ENCODE measurements around the gene ADD1. TPM values are rescaled to one million over a fixed set of nuclear protein-coding genes. Genes with fewer than 3 reads are reported as not detected.

ADD1 gene
- total RNA-seq, 4 donors from 2014 or later: 290 to 470 (median 372) TPM

DNA sequence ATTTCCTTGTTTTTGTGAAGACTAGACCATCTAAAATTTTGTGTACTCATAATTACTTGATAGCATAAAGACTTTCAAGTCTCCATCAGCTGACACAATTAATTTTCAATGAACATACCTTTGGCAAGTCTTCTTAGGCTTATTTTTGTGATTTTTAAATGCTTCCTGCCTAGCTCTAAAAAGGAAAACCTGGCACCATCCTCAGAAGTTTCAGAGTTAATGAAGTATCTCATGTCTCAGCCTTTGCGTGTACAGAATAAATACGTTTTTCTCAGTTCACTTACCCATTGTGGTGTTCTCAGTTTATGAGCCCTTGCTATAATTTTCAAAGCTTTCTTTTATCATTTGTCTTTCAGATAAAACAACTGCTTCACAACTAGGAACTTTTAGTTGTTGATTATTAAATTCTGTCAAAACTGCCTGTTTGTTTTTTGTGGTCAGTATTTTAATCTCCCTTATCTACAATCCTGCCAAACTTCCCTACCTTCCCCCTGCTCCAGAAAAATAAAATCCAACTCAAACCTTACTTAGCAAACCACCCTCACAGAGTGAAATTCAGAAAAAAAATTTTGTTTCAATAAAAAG lies 21.6 kb downstream of the ADD1 start:
- no peaks in the 10 kb centered on the region for H3K36me3 ChIP-seq
- peaks cover 0 to 93% (median 20%) of the 10 kb centered on the region in 4 donors for H3K4me1 ChIP-seq
- no peak for DNase-seq
- H3K4me3 ChIP-seq: no peak overlapping the region
- TF ChIP-seq POLR2A (IDR thresholded peaks at IDR 0.05): no peak
- TF ChIP-seq, protein P1, sequence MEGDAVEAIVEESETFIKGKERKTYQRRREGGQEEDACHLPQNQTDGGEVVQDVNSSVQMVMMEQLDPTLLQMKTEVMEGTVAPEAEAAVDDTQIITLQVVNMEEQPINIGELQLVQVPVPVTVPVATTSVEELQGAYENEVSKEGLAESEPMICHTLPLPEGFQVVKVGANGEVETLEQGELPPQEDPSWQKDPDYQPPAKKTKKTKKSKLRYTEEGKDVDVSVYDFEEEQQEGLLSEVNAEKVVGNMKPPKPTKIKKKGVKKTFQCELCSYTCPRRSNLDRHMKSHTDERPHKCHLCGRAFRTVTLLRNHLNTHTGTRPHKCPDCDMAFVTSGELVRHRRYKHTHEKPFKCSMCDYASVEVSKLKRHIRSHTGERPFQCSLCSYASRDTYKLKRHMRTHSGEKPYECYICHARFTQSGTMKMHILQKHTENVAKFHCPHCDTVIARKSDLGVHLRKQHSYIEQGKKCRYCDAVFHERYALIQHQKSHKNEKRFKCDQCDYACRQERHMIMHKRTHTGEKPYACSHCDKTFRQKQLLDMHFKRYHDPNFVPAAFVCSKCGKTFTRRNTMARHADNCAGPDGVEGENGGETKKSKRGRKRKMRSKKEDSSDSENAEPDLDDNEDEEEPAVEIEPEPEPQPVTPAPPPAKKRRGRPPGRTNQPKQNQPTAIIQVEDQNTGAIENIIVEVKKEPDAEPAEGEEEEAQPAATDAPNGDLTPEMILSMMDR (IDR thresholded peaks at IDR 0.05): no peak
- H3K9me3 ChIP-seq: no peaks in the 10 kb centered on the region
- no peaks in the 10 kb centered on the region for H3K27me3 ChIP-seq
- no peak overlapping the region for H3K27ac ChIP-seq

DNA sequence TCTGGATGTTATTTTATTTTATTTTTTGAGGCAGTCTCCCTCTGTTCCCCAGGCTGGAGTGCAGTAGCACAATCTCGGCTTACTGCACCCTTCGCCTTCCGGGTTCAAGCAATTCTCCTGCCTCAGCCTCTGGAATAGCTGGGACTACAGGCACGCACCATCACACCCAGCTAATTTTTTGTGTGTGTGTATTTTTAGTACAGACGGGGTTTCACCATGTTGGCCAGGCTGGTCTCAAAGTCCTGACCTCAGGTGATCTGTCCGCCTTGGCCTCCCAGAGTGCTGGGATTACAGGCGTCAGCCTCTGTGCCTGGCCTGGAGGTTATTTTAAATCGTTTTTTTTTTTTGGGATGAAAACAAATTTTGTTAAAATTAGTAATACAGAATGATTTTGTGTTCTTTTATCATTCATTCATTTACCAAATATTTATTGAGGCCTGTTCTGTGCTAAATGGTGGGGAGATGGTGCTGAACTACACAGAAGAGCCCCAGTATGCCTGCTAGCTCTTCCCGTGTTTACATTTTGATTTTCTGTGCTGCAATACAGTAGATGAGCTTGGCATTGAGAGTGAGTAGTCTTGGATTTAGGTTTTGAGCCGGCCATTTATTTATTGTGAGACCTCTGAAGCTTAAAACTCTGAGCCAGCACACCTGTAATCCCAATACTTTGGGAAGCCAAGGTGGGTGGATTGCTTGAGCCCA lies 22.7 kb downstream of the ADD1 start:
- no peak for DNase-seq
- Histone ChIP-seq H3K36me3 (no peaks in the 10 kb centered on the region), H3K4me1 (peaks cover 0 to 91% (median 16%) of the 10 kb centered on the region in 4 donors), H3K27me3 (no peaks in the 10 kb centered on the region), H3K27ac (no peak overlapping the region), H3K9me3 (no peaks in the 10 kb centered on the region), H3K4me3 (no peak overlapping the region)
- TF ChIP-seq, protein P1 (IDR thresholded peaks at IDR 0.05): no peak
- TF ChIP-seq POLR2A (IDR thresholded peaks at IDR 0.05): no peak

DNA sequence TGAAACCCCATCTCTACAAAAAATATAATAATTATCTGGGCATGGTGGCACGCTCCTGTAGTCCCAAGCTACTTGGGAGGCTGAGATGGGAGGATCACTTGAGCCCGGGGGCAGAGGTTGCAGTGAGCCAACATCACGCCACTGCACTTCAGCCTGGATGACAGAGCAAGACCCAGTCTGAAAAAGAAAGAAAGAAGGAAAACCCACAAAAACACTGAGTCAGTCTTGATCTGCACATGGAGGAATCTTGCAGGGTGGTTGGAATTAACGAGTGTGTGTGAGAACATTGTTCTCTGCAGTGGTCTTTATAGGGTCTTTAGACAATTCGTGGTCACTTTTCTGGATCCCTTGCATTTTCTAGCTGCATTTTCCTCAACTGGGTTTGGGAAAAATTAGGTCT lies 23.2 kb downstream of the ADD1 start:
- peaks cover 0 to 91% (median 14%) of the 10 kb centered on the region in 4 donors for H3K4me1 ChIP-seq
- no peak overlapping the region for H3K4me3 ChIP-seq
- no peaks in the 10 kb centered on the region for H3K36me3 ChIP-seq
- H3K9me3 ChIP-seq: no peaks in the 10 kb centered on the region
- H3K27ac ChIP-seq: peak overlapping the region in 2 of 4 donors; percentile 69 to 71
- TF ChIP-seq, protein P1 (IDR thresholded peaks at IDR 0.05): no peak
- TF ChIP-seq POLR2A (IDR thresholded peaks at IDR 0.05): no peak
- no peaks in the 10 kb centered on the region for H3K27me3 ChIP-seq
- no peak for DNase-seq

DNA sequence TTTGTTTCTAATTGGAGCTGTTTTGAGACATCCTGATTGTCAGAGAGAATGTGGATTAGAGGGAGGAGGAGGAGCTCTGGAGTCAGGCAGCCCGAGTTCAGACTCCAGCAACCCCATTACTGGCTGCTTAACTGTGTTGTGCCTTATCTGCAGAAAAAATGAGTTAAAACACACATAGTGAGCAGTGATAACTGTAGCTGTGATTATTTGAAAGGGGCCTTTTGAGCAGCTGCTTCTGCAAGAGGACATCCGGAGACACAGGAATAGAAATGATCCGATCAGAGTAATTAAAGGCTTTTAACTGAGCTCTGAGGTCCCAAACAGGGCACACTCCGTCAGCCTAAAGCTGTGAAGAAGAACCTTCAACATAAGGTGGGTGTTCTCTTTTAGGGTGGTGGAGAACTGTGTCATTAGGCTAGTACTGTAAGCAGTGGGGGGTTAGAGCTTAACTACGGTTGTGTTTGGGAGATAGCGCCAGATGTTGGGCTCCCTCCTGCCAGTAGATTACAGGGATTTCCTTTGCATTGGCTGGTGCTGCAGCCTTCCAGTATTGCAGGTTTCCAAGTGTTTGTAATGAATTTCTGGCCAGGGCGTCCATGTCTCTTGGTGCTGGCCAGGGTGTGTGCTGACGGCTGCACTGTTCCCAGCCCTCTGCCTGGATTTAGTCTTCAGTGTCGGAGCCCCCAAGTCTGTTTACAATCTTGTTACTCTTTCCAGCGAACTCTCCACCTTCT lies 24.3 kb downstream of the ADD1 start:
- Histone ChIP-seq H3K4me3 (peak overlapping the region in 2 of 4 donors; percentile 10 to 34), H3K27me3 (no peaks in the 10 kb centered on the region), H3K4me1 (peaks cover 0 to 87% (median 9%) of the 10 kb centered on the region in 4 donors), H3K27ac (peak overlapping the region; percentile 7 to 71 (median 58)), H3K9me3 (no peaks in the 10 kb centered on the region), H3K36me3 (no peaks in the 10 kb centered on the region)
- DNase-seq: no peak
- no peak for TF ChIP-seq POLR2A (IDR thresholded peaks at IDR 0.05)
- TF ChIP-seq, protein P1 (IDR thresholded peaks at IDR 0.05): no peak

DNA sequence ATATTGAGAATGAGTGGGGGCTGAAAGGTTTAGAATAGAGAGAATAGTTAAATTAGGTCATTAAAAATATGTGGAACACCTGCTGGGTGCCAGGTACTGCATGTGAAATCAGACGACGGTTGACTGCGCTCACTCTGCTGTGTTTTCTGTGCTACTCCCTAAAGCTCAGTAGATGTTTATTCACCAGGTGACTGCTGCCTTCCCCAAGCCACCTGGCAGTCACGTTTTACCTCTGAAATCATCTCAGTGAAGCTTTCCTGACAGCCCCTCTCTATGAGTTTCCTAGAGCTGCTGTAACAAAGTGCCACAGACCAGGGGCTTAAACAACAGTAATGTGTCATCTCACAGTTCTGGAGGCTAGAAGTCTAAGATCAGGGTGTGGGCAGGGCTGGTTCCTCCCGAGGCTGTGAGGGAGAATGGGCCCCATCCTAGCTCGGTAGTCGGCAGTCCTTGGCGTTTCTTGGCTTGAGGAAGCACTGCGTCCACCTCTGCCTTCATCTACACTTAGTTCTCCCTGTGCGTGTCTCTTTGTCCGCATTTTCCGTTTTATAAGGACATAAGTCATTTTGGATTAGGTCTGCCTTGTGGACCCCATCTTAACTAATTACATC lies 25.3 kb downstream of the ADD1 start:
- no peak for TF ChIP-seq POLR2A (IDR thresholded peaks at IDR 0.05)
- TF ChIP-seq, protein P1 (IDR thresholded peaks at IDR 0.05): no peak
- H3K9me3 ChIP-seq: no peaks in the 10 kb centered on the region
- no peaks in the 10 kb centered on the region for H3K27me3 ChIP-seq
- H3K4me3 ChIP-seq: peak overlapping the region in 2 of 4 donors; percentile 10 to 34
- DNase-seq: no peak
- H3K4me1 ChIP-seq: peaks cover 0 to 89% (median 8%) of the 10 kb centered on the region in 4 donors
- H3K36me3 ChIP-seq: no peaks in the 10 kb centered on the region
- peak overlapping the region; percentile 7 to 71 (median 58) for H3K27ac ChIP-seq
